ENCODE results near the gene PSMD6. TPM values are rescaled to one million over a fixed set of nuclear protein-coding genes. Genes with fewer than 3 reads are reported as not detected.

Gene PSMD6
- total RNA-seq, 2 experiments from 2014 or later, result 119 to 126 TPM

- ATAC-seq (ENCODE audit: poor library complexity) (no peak), DNase-seq (no peak)
- H3K27me3 Mint-ChIP-seq, result no peaks in the 10 kb centered on the region
- no peak overlapping the region for H3K4me3 Mint-ChIP-seq
- intact Hi-C loops (cut with DNase I, micrococcal nuclease), result no loop called here
- Histone ChIP-seq H3K27me3 (ENCODE audit: control insufficient read depth in 1 of 2, insufficient read depth in 2 of 2, low read length in 2 of 2) (no peaks in the 10 kb centered on the region), H3K36me3 (ENCODE audit: insufficient read depth, low read length) (peaks cover 98% of the 10 kb centered on the region), H3K4me1 (ENCODE audit: insufficient read depth, low read length) (no peaks in the 10 kb centered on the region), H3K27ac (ENCODE audit: low read depth in 1 of 2, low read length in 2 of 2) (no peak overlapping the region), H3K9me3 (ENCODE audit: control insufficient read depth in 1 of 2, insufficient read depth in 1 of 2, low read length in 2 of 2) (no peaks in the 10 kb centered on the region), H3K4me3 (ENCODE audit: low read length) (no peak overlapping the region)
- POLR2A ChIA-PET, result interaction anchor here (2.7 kb wide), 1 partner anchor 13 kb away, joined by 13 read pairs; the partner anchor contains the start of gene PSMD6
- H3K9me3 Mint-ChIP-seq, result no peaks in the 10 kb centered on the region
- CTCF ChIA-PET, result interaction anchor here (1.5 kb wide), 1 partner anchor 48 kb away, joined by 3 read pairs; no protein-coding TSS in a partner anchor
- peaks cover 37% of the 10 kb centered on the region for H3K4me1 Mint-ChIP-seq (ENCODE audit: low read depth)
- TF ChIP-seq CTCF (IDR thresholded peaks at IDR 0.05), result no peak
- H3K27ac Mint-ChIP-seq, result peak overlapping the region; percentile 18
- H3K36me3 Mint-ChIP-seq (ENCODE audit: low read depth), result no peaks in the 10 kb centered on the region
Observed at GRCh38 chr3:64009528-64009927, 13.8 kb downstream of the PSMD6 start.

GRCh38 chr3:64008487-64009351 is 14.6 kb downstream of the PSMD6 start:
- no peaks in the 10 kb centered on the region for H3K36me3 Mint-ChIP-seq (ENCODE audit: low read depth)
- no peaks in the 10 kb centered on the region for H3K4me1 ChIP-seq (ENCODE audit: insufficient read depth, low read length)

GRCh38 chr3:64008017-64008416 is 15.3 kb downstream of the PSMD6 start:
- peaks cover 24% of the 10 kb centered on the region for H3K4me1 Mint-ChIP-seq (ENCODE audit: low read depth)
- POLR2A ChIA-PET, result interaction anchor here (1.0 to 2.7 kb wide), 8 partner anchors 10 to 44 kb away, joined by 3 to 13 read pairs (median 4); partner anchors contain the start of gene PSMD6
- H3K36me3 Mint-ChIP-seq (ENCODE audit: low read depth), result no peaks in the 10 kb centered on the region
- DNase-seq, result no peak
- no peak overlapping the region for H3K4me3 ChIP-seq (ENCODE audit: low read length)
- no peaks in the 10 kb centered on the region for H3K9me3 Mint-ChIP-seq
- no peak overlapping the region for H3K27ac ChIP-seq (ENCODE audit: low read depth in 1 of 2, low read length in 2 of 2)
- CTCF ChIA-PET, result interaction anchor here (1.2 to 2.1 kb wide), 5 partner anchors 14 to 47 kb away, joined by 3 to 11 read pairs (median 4); partner anchors contain the start of gene PSMD6
- no peaks in the 10 kb centered on the region for H3K27me3 Mint-ChIP-seq
- H3K9me3 ChIP-seq (ENCODE audit: control insufficient read depth in 1 of 2, insufficient read depth in 1 of 2, low read length in 2 of 2), result no peaks in the 10 kb centered on the region
- H3K36me3 ChIP-seq (ENCODE audit: insufficient read depth, low read length), result peaks cover 99% of the 10 kb centered on the region
- no peak overlapping the region for H3K4me3 Mint-ChIP-seq
- no peak for ATAC-seq (ENCODE audit: poor library complexity)
- peak overlapping the region; percentile 18 for H3K27ac Mint-ChIP-seq
- no peak for TF ChIP-seq CTCF (IDR thresholded peaks at IDR 0.05)
- H3K27me3 ChIP-seq (ENCODE audit: control insufficient read depth in 1 of 2, insufficient read depth in 2 of 2, low read length in 2 of 2), result no peaks in the 10 kb centered on the region
- H3K4me1 ChIP-seq (ENCODE audit: insufficient read depth, low read length), result no peaks in the 10 kb centered on the region
- intact Hi-C loops (cut with DNase I, micrococcal nuclease), result no loop called here

More at GRCh38 chr3:64008487-64009351, 14.6 kb downstream of the PSMD6 start:
- no peak for TF ChIP-seq CTCF (IDR thresholded peaks at IDR 0.05)
- Mint-ChIP-seq H3K9me3 (no peaks in the 10 kb centered on the region), H3K4me1 (ENCODE audit: low read depth) (peaks cover 31% of the 10 kb centered on the region), H3K27me3 (no peaks in the 10 kb centered on the region), H3K27ac (peak overlapping the region; percentile 18), H3K4me3 (no peak overlapping the region)
- no peak for DNase-seq
- POLR2A ChIA-PET, result interaction anchor here (0.7 to 2.7 kb wide), 9 partner anchors 9 to 57 kb away, joined by 3 to 13 read pairs (median 4); partner anchors contain the start of gene PSMD6
- no peak overlapping the region for H3K27ac ChIP-seq (ENCODE audit: low read depth in 1 of 2, low read length in 2 of 2)
- CTCF ChIA-PET, result interaction anchor here (1.2 to 2.1 kb wide), 4 partner anchors 14 to 47 kb away, joined by 3 to 11 read pairs (median 4); partner anchors contain the start of gene PSMD6
- H3K36me3 ChIP-seq (ENCODE audit: insufficient read depth, low read length), result peaks cover 99% of the 10 kb centered on the region
- intact Hi-C loops (cut with DNase I, micrococcal nuclease), result no loop called here
- no peaks in the 10 kb centered on the region for H3K9me3 ChIP-seq (ENCODE audit: control insufficient read depth in 1 of 2, insufficient read depth in 1 of 2, low read length in 2 of 2)
- ATAC-seq (ENCODE audit: poor library complexity), result no peak
- H3K4me3 ChIP-seq (ENCODE audit: low read length), result no peak overlapping the region
- H3K27me3 ChIP-seq (ENCODE audit: control insufficient read depth in 1 of 2, insufficient read depth in 2 of 2, low read length in 2 of 2), result no peaks in the 10 kb centered on the region

All from CD4-positive, alpha-beta T cell (primary cell).